CD4-positive, alpha-beta T cell (primary cell): ENCODE data around the gene LPAR2. TPM values are rescaled to one million over a fixed set of nuclear protein-coding genes. Genes with fewer than 3 reads are reported as not detected.

Source experiments
- ATAC-seq: fragments of 200-7000 bp; cut with Tn5 transposase; one replicate; pipeline ENCODE4 v1.10.0; 2022; ENCODE audit warnings: mild to moderate bottlenecking; ENCODE audit not compliant: poor library complexity
- CTCF ChIA-PET: fragments of 350-600 bp; sonication (Branson Sonifier 250); formaldehyde crosslinking; loops from one replicate; lab custom pipeline; 2021; ENCODE audit warnings: antibody characterized with exemption, inconsistent platforms; lab: Charles Lee
- POLR2A ChIA-PET: fragments of 350-600 bp; sonication (Branson Sonifier 250); formaldehyde crosslinking; loops from one replicate; lab custom pipeline; 2021; ENCODE audit warnings: antibody characterized with exemption, inconsistent platforms; lab: Charles Lee
- DNase-seq, 14 experiments: peaks; one replicate each; pipeline ENCODE4 v3.0.0-alpha.2; 2013 to 2020; ENCODE audit warnings: mixed read lengths in 2 of 14
- H3K27ac ChIP-seq, 2 donors: one replicate each; pipeline versions ENCODE4 v1.5.1 to v1.7.0; 2013; ENCODE audit warnings: low read length in 2 of 2, low read depth in 1 of 2, mild to moderate bottlenecking in 1 of 2
- H3K27me3 ChIP-seq, 2 experiments: 1 replicate in 1 of 2; 2 replicates in 1 of 2; pipeline versions ENCODE4 v1.6.1 to v1.7.0; 2013; ENCODE audit warnings: low read length in 2 of 2, control low read depth in 1 of 2, mild to moderate bottlenecking in 1 of 2, moderate library complexity in 1 of 2; ENCODE audit not compliant: insufficient read depth in 2 of 2, control insufficient read depth in 1 of 2
- H3K36me3 ChIP-seq: one replicate; pipeline ENCODE4 v1.6.1; 2013; ENCODE audit warnings: low read length, control low read depth; ENCODE audit not compliant: insufficient read depth
- H3K4me1 ChIP-seq: one replicate; pipeline ENCODE4 v1.6.1; 2013; ENCODE audit warnings: low read length, control low read depth; ENCODE audit not compliant: insufficient read depth
- H3K4me3 ChIP-seq: one replicate; pipeline ENCODE4 v1.5.1; 2013; ENCODE audit warnings: mild to moderate bottlenecking, low read length, moderate library complexity
- H3K9me3 ChIP-seq, 2 experiments: 1 replicate in 1 of 2; 2 replicates in 1 of 2; pipeline versions ENCODE4 v1.6.1 to v1.7.0; 2013; ENCODE audit warnings: low read length in 2 of 2, mild to moderate bottlenecking in 2 of 2, control low read depth in 1 of 2, moderate library complexity in 1 of 2; ENCODE audit not compliant: control insufficient read depth in 1 of 2, insufficient read depth in 1 of 2
- H3K27ac Mint-ChIP-seq: one replicate; pipeline ENCODE4 v1.8.0; 2020; ENCODE audit warnings: mixed read lengths
- H3K27me3 Mint-ChIP-seq: one replicate; pipeline ENCODE4 v1.8.0; 2021; ENCODE audit warnings: mixed read lengths
- H3K36me3 Mint-ChIP-seq: one replicate; pipeline ENCODE4 v1.8.0; 2021; ENCODE audit warnings: low read depth, mixed read lengths
- H3K4me1 Mint-ChIP-seq: one replicate; pipeline ENCODE4 v1.8.0; 2021; ENCODE audit warnings: low read depth, mixed read lengths
- H3K4me3 Mint-ChIP-seq: one replicate; pipeline ENCODE4 v1.8.0; 2020; ENCODE audit warnings: mild to moderate bottlenecking, mixed read lengths
- H3K9me3 Mint-ChIP-seq: one replicate; pipeline ENCODE4 v1.8.0; 2020; ENCODE audit warnings: mixed read lengths
- CTCF ChIP-seq: fragments of 200-600 bp; IDR thresholded peaks from one replicate; pipeline ENCODE4 v1.8.0; 2022; ENCODE audit warnings: antibody characterized with exemption, mild to moderate bottlenecking
- intact Hi-C, 2 experiments: fragments of 100-400 bp; cut with DNase I in 1 of 2; cut with micrococcal nuclease in 1 of 2; formaldehyde crosslinking; loops; one replicate each; pipeline versions ENCODE4 v1.15.1 to v1.9.0; 2023 to 2025; cut with DNase I, micrococcal nuclease
- total RNA-seq, 174 experiments: library from RNA in 2 of 174; stranded (reverse) in 2 of 174; gene quantifications; one replicate each; pipeline ENCODE4 v1.2.3 and lab custom pipeline; 2021 to 2026

Gene LPAR2
- total RNA-seq, 2 experiments from 2014 or later, result 85.9 to 93.7 TPM

- H3K27me3 Mint-ChIP-seq, result no peaks in the 10 kb centered on the region
- H3K9me3 ChIP-seq, result no peaks in the 10 kb centered on the region
- H3K27ac ChIP-seq, result peak overlapping the region; percentile 91 to 97
- H3K4me3 ChIP-seq, result peak overlapping the region; percentile 100
- no peaks in the 10 kb centered on the region for H3K27me3 ChIP-seq
- H3K4me3 Mint-ChIP-seq, result peak overlapping the region; percentile 99
- POLR2A ChIA-PET, result interaction anchor here (1.2 to 1.8 kb wide), 3 partner anchors 15 to 179 kb away, joined by 6 to 10 read pairs (median 7); partner anchors contain the start of genes LPAR2, ZNF101 and ZNF506
- intact Hi-C loops, result loop anchor here (1.0 to 10.0 kb wide), 6 partner anchors 14 to 278 kb away; partner anchors contain the start of genes LPAR2 (in 2 of the 2) and NDUFA13 (in 1 of the 2)
- H3K36me3 ChIP-seq, result peaks cover 67% of the 10 kb centered on the region
- DNase-seq, result peak in 8 of 14 experiments; percentile 14 to 80 (median 38)
- no peaks in the 10 kb centered on the region for H3K9me3 Mint-ChIP-seq
- CTCF ChIA-PET, result interaction anchor here (1.0 kb wide), 1 partner anchor 40 kb away, joined by 3 read pairs; no protein-coding TSS in a partner anchor
- H3K27ac Mint-ChIP-seq, result peak overlapping the region; percentile 95
- TF ChIP-seq CTCF, result no peak
- peaks cover 23% of the 10 kb centered on the region for H3K4me1 Mint-ChIP-seq
- peaks cover 33% of the 10 kb centered on the region for H3K4me1 ChIP-seq
- peak; percentile 21 for ATAC-seq
- H3K36me3 Mint-ChIP-seq, result peaks cover 72% of the 10 kb centered on the region
Measured at GRCh38 chr19:19642506-19643157, 14.6 kb upstream of the LPAR2 start.

- H3K27me3 Mint-ChIP-seq, result no peaks in the 10 kb centered on the region
- H3K27ac Mint-ChIP-seq, result no peak overlapping the region
- no peak overlapping the region for H3K27ac ChIP-seq
- no peak overlapping the region for H3K4me3 Mint-ChIP-seq
- H3K36me3 ChIP-seq, result peaks cover 81% of the 10 kb centered on the region
- peaks cover 35% of the 10 kb centered on the region for H3K4me1 ChIP-seq
- no peak for DNase-seq
- no peaks in the 10 kb centered on the region for H3K9me3 Mint-ChIP-seq
- H3K4me1 Mint-ChIP-seq, result peaks cover 14% of the 10 kb centered on the region
- H3K4me3 ChIP-seq, result no peak overlapping the region
- POLR2A ChIA-PET, result no interaction called here
- CTCF ChIA-PET, result no interaction called here
- ATAC-seq, result peak; percentile 39
- no peak for TF ChIP-seq CTCF
- intact Hi-C loops, result no loop called here
- peaks cover 73% of the 10 kb centered on the region for H3K36me3 Mint-ChIP-seq
- no peaks in the 10 kb centered on the region for H3K27me3 ChIP-seq
- no peaks in the 10 kb centered on the region for H3K9me3 ChIP-seq
Measured at GRCh38 chr19:19637523-19638251, 9.7 kb upstream of the LPAR2 start.

GRCh38 chr19:19637186-19637522 lies 9.1 kb upstream of the LPAR2 start:
- Mint-ChIP-seq H3K4me1 (peaks cover 9% of the 10 kb centered on the region), H3K27ac (no peak overlapping the region), H3K9me3 (no peaks in the 10 kb centered on the region), H3K27me3 (no peaks in the 10 kb centered on the region), H3K4me3 (no peak overlapping the region), H3K36me3 (peaks cover 73% of the 10 kb centered on the region)
- CTCF ChIA-PET, result no interaction called here
- Histone ChIP-seq H3K36me3 (peaks cover 85% of the 10 kb centered on the region), H3K9me3 (no peaks in the 10 kb centered on the region), H3K27me3 (no peaks in the 10 kb centered on the region), H3K27ac (no peak overlapping the region), H3K4me3 (no peak overlapping the region), H3K4me1 (peaks cover 29% of the 10 kb centered on the region)
- DNase-seq, result no peak
- no peak for TF ChIP-seq CTCF
- POLR2A ChIA-PET, result no interaction called here
- intact Hi-C loops, result no loop called here
- no peak for ATAC-seq
